ENCODE results near the gene WNT9B. TPM values are rescaled to one million over a fixed set of nuclear protein-coding genes. Genes with fewer than 3 reads are reported as not detected.

Gene WNT9B
- total and polyA plus RNA-seq, 12 donors, result 0.07 to 2.0 (median 0.55) TPM; not detected in 3

DNA sequence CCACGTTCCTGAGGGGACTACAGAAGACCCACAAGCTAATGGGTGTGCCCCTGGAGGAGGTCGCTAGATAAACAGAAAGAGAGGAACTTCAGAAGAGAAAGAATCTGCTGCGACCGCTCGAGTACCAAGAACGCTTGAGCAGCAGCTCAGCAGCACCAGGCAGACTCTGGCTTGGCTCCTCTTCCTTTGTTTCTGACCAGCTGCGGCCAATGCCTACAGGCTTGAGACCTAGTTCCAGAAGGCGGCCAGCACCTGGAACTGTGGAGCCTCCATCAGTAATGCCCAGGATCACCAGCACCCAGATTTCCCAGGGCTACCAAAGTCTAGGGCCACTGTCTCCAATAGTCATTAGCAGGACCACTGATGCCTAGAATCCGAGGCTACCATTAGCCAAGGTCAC is 45.6 kb downstream of the WNT9B start:
- no peaks in the 10 kb centered on the region for H3K27me3 ChIP-seq
- no peak overlapping the region for H3K27ac ChIP-seq
- H3K4me1 ChIP-seq (replicated peaks in 1 of 2), result no peaks in the 10 kb centered on the region
- H3K9me3 ChIP-seq (replicated peaks in 1 of 3), result no peaks in the 10 kb centered on the region
- WGBS, 4 donors, result 79 to 92% (median 84%) methylated on average over 5 to 9 of the region's 9 CpGs
- TF ChIP-seq, protein P1, sequence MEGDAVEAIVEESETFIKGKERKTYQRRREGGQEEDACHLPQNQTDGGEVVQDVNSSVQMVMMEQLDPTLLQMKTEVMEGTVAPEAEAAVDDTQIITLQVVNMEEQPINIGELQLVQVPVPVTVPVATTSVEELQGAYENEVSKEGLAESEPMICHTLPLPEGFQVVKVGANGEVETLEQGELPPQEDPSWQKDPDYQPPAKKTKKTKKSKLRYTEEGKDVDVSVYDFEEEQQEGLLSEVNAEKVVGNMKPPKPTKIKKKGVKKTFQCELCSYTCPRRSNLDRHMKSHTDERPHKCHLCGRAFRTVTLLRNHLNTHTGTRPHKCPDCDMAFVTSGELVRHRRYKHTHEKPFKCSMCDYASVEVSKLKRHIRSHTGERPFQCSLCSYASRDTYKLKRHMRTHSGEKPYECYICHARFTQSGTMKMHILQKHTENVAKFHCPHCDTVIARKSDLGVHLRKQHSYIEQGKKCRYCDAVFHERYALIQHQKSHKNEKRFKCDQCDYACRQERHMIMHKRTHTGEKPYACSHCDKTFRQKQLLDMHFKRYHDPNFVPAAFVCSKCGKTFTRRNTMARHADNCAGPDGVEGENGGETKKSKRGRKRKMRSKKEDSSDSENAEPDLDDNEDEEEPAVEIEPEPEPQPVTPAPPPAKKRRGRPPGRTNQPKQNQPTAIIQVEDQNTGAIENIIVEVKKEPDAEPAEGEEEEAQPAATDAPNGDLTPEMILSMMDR (IDR thresholded peaks at IDR 0.05), result no peak
- TF ChIP-seq POLR2A (IDR thresholded peaks at IDR 0.05), result no peak
- no peak overlapping the region for H3K4me3 ChIP-seq
- no peaks in the 10 kb centered on the region for H3K36me3 ChIP-seq (replicated peaks in 1 of 2)
- no peak for DNase-seq
- intact Hi-C loops (cut with DNase I), result no loop called here

DNA sequence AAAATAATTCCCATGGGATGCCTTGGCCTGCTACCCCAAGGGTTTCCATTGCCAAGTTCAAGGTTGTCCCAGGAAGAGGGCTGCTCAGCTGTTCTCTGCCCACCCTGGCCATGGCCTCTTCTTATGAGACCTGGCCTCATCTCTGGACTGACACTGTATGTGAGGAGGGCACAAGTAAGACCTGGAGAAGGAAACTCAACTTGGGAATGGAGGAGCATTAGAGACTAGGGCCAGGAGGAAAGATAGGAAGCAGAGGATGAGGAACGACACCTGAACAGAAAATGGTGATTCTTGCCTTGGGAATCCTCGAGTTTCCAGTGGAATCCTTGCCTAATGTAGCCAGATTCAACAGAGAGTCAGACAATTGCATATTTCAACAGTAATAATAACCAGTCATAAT is 47.0 kb downstream of the WNT9B start:
- TF ChIP-seq, protein P1 (IDR thresholded peaks at IDR 0.05), result no peak
- TF ChIP-seq POLR2A (IDR thresholded peaks at IDR 0.05), result no peak
- intact Hi-C loops (cut with DNase I), result no loop called here
- Histone ChIP-seq H3K4me3 (no peak overlapping the region), H3K36me3 (replicated peaks in 1 of 2) (no peaks in the 10 kb centered on the region), H3K27me3 (no peaks in the 10 kb centered on the region), H3K4me1 (replicated peaks in 1 of 2) (no peaks in the 10 kb centered on the region), H3K27ac (no peak overlapping the region), H3K9me3 (replicated peaks in 1 of 3) (no peaks in the 10 kb centered on the region)
- DNase-seq, result no peak
- WGBS, 4 donors, result 49 to 70% (median 64%) methylated on average over 2 of the region's 2 CpGs

DNA sequence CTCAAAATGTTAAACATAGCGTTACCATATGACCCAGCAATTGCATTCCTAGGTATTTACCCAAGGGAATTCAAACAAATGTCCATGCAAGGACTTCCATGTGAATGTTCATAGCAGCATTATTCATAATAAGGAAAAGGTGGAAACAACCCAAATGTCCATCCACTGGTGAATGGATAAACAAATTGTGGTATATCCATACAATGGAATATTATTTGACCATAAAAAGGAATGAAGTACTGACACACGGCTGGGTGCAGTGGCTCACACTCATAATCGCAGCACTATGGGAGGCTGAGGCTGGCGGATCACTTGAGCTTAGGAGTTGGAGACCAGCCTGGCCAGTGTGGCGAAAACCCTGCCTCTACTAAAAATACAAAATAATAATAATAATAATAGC is 47.5 kb downstream of the WNT9B start:
- intact Hi-C loops (cut with DNase I), result no loop called here
- Histone ChIP-seq H3K36me3 (replicated peaks in 1 of 2) (no peaks in the 10 kb centered on the region), H3K4me1 (replicated peaks in 1 of 2) (no peaks in the 10 kb centered on the region), H3K9me3 (replicated peaks in 1 of 3) (no peaks in the 10 kb centered on the region), H3K4me3 (no peak overlapping the region), H3K27me3 (no peaks in the 10 kb centered on the region), H3K27ac (no peak overlapping the region)
- no peak for DNase-seq
- 85 to 96% (median 89%) methylated on average over 5 of the region's 5 CpGs for WGBS, 4 donors
- TF ChIP-seq POLR2A (IDR thresholded peaks at IDR 0.05), result no peak
- TF ChIP-seq, protein P1 (IDR thresholded peaks at IDR 0.05), result no peak

DNA sequence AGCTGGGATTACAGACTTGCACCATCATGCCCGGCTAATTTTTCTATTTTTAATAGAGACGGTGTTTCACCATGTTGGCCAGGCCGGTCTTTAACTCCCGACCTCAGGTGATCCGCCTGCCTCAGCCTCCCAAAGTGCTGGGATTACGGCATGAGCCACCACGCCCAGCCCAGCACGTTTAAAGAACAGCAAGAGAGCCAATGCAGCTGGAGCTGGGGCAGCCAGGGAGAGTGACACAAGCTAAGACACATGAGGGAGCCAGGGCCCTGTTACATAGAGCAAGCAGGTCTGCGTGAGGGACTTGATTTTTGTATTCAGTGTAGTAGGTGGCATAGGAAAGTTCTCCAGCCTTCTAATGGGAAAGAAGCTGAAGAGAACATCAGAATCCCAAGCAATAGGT is 49.9 kb downstream of the WNT9B start:
- no peak for DNase-seq
- intact Hi-C loops (cut with DNase I), result no loop called here
- TF ChIP-seq POLR2A (IDR thresholded peaks at IDR 0.05), result no peak
- TF ChIP-seq, protein P1 (IDR thresholded peaks at IDR 0.05), result no peak
- Histone ChIP-seq H3K27ac (no peak overlapping the region), H3K4me1 (replicated peaks in 1 of 2) (no peaks in the 10 kb centered on the region), H3K9me3 (replicated peaks in 1 of 3) (no peaks in the 10 kb centered on the region), H3K36me3 (replicated peaks in 1 of 2) (no peaks in the 10 kb centered on the region), H3K4me3 (no peak overlapping the region), H3K27me3 (no peaks in the 10 kb centered on the region)
- 76 to 85% (median 83%) methylated on average over 9 of the region's 9 CpGs for WGBS, 4 donors

Measured in adrenal gland (tissue), 12 donors.